Testis (tissue), 3 donors: Measurements from ENCODE around the gene IMPG2. TPM values are rescaled to one million over a fixed set of nuclear protein-coding genes. Genes with fewer than 3 reads are reported as not detected.

Experiments used
- DNase-seq: peaks from one replicate; pipeline ENCODE4 v3.0.0-alpha.2; 2019
- H3K27ac ChIP-seq, 2 donors: fragments of 200-600 bp; sonication (generic); one replicate each; pipeline ENCODE4 v1.5.1; 2019
- H3K27me3 ChIP-seq: fragments of 200-600 bp; sonication (generic); one replicate; pipeline ENCODE4 v1.5.1; 2019
- H3K36me3 ChIP-seq: fragments of 200-600 bp; sonication (generic); one replicate; pipeline ENCODE4 v1.5.1; 2017; ENCODE audit warnings: low read depth; ENCODE audit errors: missing control alignments
- H3K4me1 ChIP-seq: fragments of 200-600 bp; sonication (generic); one replicate; pipeline ENCODE4 v1.5.1; 2019
- H3K4me3 ChIP-seq, 2 donors: fragments of 200-600 bp; sonication (generic); one replicate each; pipeline ENCODE4 v1.5.1; 2017 to 2019
- H3K9me3 ChIP-seq: fragments of 200-600 bp; sonication (generic); one replicate; pipeline ENCODE4 v1.5.1; 2017
- POLR2A ChIP-seq: fragments of 450-650 bp; IDR thresholded peaks from one replicate; pipeline ENCODE4 v1.6.1; 2017; ENCODE audit warnings: antibody characterized with exemption, mild to moderate bottlenecking, moderate library complexity
- WGBS, 2 donors: methylation state at CpG; one replicate each; pipeline ENCODE4 v1.1.5; 2018; 5-methylcytosine and 5-hydroxymethylcytosine counted together
- intact Hi-C: fragments of 100-400 bp; cut with DNase I; formaldehyde crosslinking; loops from one replicate; pipeline ENCODE4 v1.15.1; 2023; ENCODE audit warnings: low total_unique reads
- polyA plus RNA-seq: library from polyadenylated mRNA; stranded (reverse); fragments of 350-450 nt; fragmentation: Illumina TruSeq; extraction: RNeasy Lipid Tissue Mini Kit (QIAGEN cat#74804); gene quantifications from one replicate; pipeline ENCODE4 v1.2.3, GENCODE V29; 2014; ENCODE audit warnings: low read depth, low replicate concordance; ENCODE audit not compliant: insufficient read depth
- total RNA-seq, 2 donors: library from RNA; depleted of rRNA; stranded (reverse); fragments of >200 nt; gene quantifications; one replicate each; pipeline ENCODE4 v1.2.3, GENCODE V29; 2016
- TF ChIP-seq, protein P1 (sequence below), 3 experiments: fragments of 450-650 bp in 2 of 3; fragments of 200-600 bp in 1 of 3; sonication (generic) in 1 of 3; IDR thresholded peaks; one replicate each; pipeline ENCODE4 v1.5.1; 2016 to 2019; ENCODE audit warnings: antibody characterized with exemption in 3 of 3, mild to moderate bottlenecking in 2 of 3, moderate library complexity in 1 of 3

Gene IMPG2
- total and polyA plus RNA-seq, 3 donors from 2014 or later: 0.39 to 0.53 (median 0.50) TPM

DNA sequence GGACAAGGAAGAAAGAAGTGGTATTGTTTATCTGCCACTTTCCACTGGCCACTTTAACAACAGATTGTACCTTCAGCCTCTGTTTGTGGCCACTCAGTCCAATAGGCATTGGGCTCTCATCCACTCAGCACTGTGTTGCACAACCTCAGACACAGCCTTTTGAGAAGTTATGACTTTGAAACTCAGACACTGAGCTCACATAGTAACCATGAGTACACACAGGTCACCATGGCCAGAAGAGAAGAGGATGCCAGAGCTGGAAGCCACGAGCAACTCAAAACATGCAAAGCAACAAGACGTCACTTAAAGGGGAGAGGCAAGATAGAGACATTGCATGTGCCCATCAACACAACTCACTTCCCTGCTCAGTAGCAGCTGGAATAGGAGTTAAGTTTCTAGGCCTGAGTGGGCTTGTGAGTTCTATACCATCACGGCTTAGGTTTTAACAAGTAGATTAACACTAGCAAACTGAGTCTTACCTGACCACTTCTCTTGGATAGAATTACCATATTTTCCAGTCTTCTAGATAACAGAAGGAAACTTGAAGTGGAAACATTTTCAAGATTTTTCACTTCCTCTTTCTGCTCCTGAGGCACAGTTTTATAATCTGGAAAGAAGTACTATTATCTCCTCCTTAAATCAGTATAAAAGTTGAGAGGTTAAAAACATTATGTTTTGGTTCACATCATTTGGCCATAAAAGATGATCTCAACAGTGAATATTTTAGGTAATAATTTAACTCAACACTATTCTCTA is 103.5 kb downstream of the IMPG2 start:
- intact Hi-C loops: no loop called here
- Histone ChIP-seq H3K27ac (no peak overlapping the region), H3K9me3 (no peaks in the 10 kb centered on the region), H3K4me1 (no peaks in the 10 kb centered on the region), H3K4me3 (no peak overlapping the region), H3K27me3 (no peaks in the 10 kb centered on the region), H3K36me3 (no peaks in the 10 kb centered on the region)
- no peak for DNase-seq
- TF ChIP-seq, protein P1, sequence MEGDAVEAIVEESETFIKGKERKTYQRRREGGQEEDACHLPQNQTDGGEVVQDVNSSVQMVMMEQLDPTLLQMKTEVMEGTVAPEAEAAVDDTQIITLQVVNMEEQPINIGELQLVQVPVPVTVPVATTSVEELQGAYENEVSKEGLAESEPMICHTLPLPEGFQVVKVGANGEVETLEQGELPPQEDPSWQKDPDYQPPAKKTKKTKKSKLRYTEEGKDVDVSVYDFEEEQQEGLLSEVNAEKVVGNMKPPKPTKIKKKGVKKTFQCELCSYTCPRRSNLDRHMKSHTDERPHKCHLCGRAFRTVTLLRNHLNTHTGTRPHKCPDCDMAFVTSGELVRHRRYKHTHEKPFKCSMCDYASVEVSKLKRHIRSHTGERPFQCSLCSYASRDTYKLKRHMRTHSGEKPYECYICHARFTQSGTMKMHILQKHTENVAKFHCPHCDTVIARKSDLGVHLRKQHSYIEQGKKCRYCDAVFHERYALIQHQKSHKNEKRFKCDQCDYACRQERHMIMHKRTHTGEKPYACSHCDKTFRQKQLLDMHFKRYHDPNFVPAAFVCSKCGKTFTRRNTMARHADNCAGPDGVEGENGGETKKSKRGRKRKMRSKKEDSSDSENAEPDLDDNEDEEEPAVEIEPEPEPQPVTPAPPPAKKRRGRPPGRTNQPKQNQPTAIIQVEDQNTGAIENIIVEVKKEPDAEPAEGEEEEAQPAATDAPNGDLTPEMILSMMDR (IDR thresholded peaks at IDR 0.05): no peak
- TF ChIP-seq POLR2A: no peak
- WGBS, 2 donors: 79 to 84% methylated on average over 3 of the region's 3 CpGs

DNA sequence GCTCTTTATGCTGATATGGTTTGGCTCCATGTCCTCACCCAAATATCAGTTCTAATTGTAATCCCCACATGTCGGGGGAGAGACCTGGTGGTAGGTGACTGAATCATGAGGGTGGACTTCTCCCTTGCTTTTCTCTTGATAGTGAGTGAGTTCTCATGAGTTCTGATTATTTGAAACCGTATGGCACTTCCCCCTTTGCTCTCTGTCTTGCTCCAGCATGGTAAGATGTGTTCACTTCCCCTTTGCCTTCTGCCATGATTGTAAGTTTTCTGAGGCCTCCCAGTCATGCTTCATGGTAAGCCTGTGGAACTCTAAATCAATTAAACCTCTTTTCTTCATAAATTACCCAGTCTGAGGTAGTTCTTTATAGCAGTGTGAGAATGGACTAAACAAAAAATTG is 107.6 kb downstream of the IMPG2 start:
- Histone ChIP-seq H3K9me3 (no peaks in the 10 kb centered on the region), H3K4me1 (no peaks in the 10 kb centered on the region), H3K27ac (no peak overlapping the region), H3K36me3 (no peaks in the 10 kb centered on the region), H3K4me3 (no peak overlapping the region), H3K27me3 (no peaks in the 10 kb centered on the region)
- WGBS, 2 donors: 89 to 90% methylated on average over 2 of the region's 2 CpGs
- DNase-seq: no peak
- intact Hi-C loops: no loop called here
- TF ChIP-seq POLR2A: no peak
- TF ChIP-seq, protein P1 (IDR thresholded peaks at IDR 0.05): no peak

DNA sequence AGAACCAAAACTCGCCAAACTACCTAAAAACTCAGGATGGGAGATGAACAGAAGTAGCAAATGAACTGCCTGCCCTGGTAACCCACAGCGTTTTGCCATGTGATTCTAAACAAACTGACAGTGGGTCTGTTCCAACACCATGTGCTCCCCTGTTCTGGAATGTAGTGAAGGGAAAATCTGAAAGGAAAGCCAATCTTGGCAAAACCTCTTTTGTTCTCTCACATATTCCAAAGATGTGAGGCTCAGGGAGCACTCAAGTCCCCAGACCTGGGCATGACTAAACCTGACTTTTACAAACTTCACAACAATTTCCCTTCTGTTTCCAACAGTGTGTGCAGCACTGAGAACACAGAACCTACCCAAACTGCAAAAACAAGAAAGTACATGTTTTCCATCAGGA is 116.1 kb downstream of the IMPG2 start:
- H3K27ac ChIP-seq: no peak overlapping the region
- TF ChIP-seq POLR2A: no peak
- TF ChIP-seq, protein P1 (IDR thresholded peaks at IDR 0.05): no peak
- H3K27me3 ChIP-seq: no peaks in the 10 kb centered on the region
- 71 to 83% methylated on average over 2 of the region's 2 CpGs for WGBS, 2 donors
- no peaks in the 10 kb centered on the region for H3K9me3 ChIP-seq
- intact Hi-C loops: no loop called here
- no peaks in the 10 kb centered on the region for H3K36me3 ChIP-seq
- H3K4me3 ChIP-seq: no peak overlapping the region
- H3K4me1 ChIP-seq: no peaks in the 10 kb centered on the region
- DNase-seq: no peak

DNA sequence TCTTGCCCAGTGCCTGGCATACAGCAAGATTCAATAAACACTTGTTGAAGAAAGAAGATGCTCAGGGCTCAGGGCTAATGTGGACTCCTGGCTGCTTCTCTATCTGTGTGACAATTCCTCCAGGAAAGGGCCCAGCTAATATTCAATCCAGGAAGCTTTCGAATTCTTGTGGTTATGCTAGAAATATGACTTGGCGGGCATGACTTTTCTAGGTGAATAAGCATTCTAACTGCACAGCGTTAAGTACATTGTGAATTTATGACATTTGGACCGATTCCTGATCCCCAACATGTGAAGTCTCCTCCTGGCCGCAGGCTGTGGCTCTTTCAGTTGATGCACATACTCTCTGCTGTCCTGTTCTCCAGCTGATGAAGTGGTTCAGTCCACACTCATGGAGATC is 117.0 kb downstream of the IMPG2 start:
- Histone ChIP-seq H3K27ac (no peak overlapping the region), H3K9me3 (no peaks in the 10 kb centered on the region), H3K36me3 (no peaks in the 10 kb centered on the region), H3K27me3 (no peaks in the 10 kb centered on the region), H3K4me1 (no peaks in the 10 kb centered on the region), H3K4me3 (no peak overlapping the region)
- no peak for DNase-seq
- WGBS, 2 donors: 90% methylated on average over 5 of the region's 5 CpGs
- no peak for TF ChIP-seq POLR2A
- TF ChIP-seq, protein P1 (IDR thresholded peaks at IDR 0.05): no peak
- intact Hi-C loops: no loop called here

DNA sequence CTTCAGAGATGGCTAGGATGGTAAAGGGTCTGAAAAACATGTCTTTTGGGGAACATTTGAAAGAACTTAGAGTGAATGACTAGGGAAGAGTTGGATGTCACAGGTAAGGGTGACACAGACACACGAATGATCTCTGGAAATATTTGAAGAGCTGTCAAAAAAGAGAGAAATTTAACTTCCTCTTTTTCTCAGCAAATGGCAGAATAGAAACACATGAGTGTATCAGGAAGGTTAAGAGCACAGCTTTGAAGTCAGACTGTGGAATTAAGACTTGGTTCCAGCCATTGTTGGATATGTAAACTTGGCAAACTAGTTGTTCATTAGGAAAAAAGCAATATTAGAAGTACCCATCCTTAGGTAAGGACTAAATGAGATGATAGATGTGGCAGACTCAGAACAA is 117.7 kb downstream of the IMPG2 start:
- DNase-seq: no peak
- TF ChIP-seq POLR2A: no peak
- TF ChIP-seq, protein P1 (IDR thresholded peaks at IDR 0.05): no peak
- H3K4me3 ChIP-seq: no peak overlapping the region
- no peaks in the 10 kb centered on the region for H3K4me1 ChIP-seq
- H3K27me3 ChIP-seq: no peaks in the 10 kb centered on the region
- intact Hi-C loops: no loop called here
- 69 to 78% methylated on average over 1 of the region's 1 CpG for WGBS, 2 donors
- no peaks in the 10 kb centered on the region for H3K9me3 ChIP-seq
- H3K27ac ChIP-seq: no peak overlapping the region
- H3K36me3 ChIP-seq: no peaks in the 10 kb centered on the region
